HFF-Myc (cell line): ENCODE measurements around the gene ZIC4.
A peak's percentile ranks its signal among the peaks of the same experiment; 100 is the strongest.

Source experiments
- DNase-seq: peaks from one replicate; pipeline ENCODE4 v3.0.0-alpha.2; 2011; ENCODE audit warnings: low read depth; ENCODE audit errors: extremely low read depth
- H3K4me3 ChIP-seq: replicated peaks from 2 replicates; pipeline ENCODE4 v1.5.1; 2011; ENCODE audit warnings: low read depth, mild to moderate bottlenecking, control low read depth, low read length
- CTCF ChIP-seq: IDR thresholded peaks from 2 replicates; pipeline ENCODE4 v1.5.1; 2012; ENCODE audit warnings: mild to moderate bottlenecking, low read depth, low read length, control low read depth; ENCODE audit errors: missing control alignments

The ZIC4 gene

GRCh38 chr3:147395899-147396711, 10.2 kb downstream of the ZIC4 start:
- no peak overlapping the region for H3K4me3 ChIP-seq
- TF ChIP-seq CTCF, result no peak
- DNase-seq, result no peak

GRCh38 chr3:147394884-147395225, 11.5 kb downstream of the ZIC4 start:
- TF ChIP-seq CTCF, result no peak
- H3K4me3 ChIP-seq, result peak overlapping the region; percentile 42; the same call in 1 of the 2 replicates
- no peak for DNase-seq

GRCh38 chr3:147393943-147394883, 12.1 kb downstream of the ZIC4 start:
- DNase-seq, result no peak
- TF ChIP-seq CTCF, result no peak
- H3K4me3 ChIP-seq, result peak overlapping the region; percentile 42

- H3K4me3 ChIP-seq, result peak overlapping the region; percentile 42
- no peak for TF ChIP-seq CTCF
- DNase-seq, result no peak
Observed at GRCh38 chr3:147393261-147393942, 12.9 kb downstream of the ZIC4 start.

- no peak for TF ChIP-seq CTCF
- DNase-seq, result no peak
- peak overlapping the region; percentile 42 for H3K4me3 ChIP-seq
Observed at GRCh38 chr3:147392625-147392946, 13.8 kb downstream of the ZIC4 start.

GRCh38 chr3:147391781-147392624, 14.3 kb downstream of the ZIC4 start:
- peak overlapping the region; percentile 42 for H3K4me3 ChIP-seq
- peak; percentile 31 for DNase-seq
- peak; percentile 5 for TF ChIP-seq CTCF
